HG02870 (cell line): Measurements from ENCODE around the gene ARL6IP5.

Experiments used
- ATAC-seq: cut with Tn5 transposase; IDR thresholded peaks from one replicate; pipeline ENCODE4 v1.9.1; 2021; ENCODE audit warnings: mild to moderate bottlenecking, moderate library complexity; ENCODE audit not compliant: unreplicated experiment

ARL6IP5 gene

GRCh38 chr3:69085833-69086722 is 1.3 kb downstream of the ARL6IP5 start:
- no peak for ATAC-seq

DNA sequence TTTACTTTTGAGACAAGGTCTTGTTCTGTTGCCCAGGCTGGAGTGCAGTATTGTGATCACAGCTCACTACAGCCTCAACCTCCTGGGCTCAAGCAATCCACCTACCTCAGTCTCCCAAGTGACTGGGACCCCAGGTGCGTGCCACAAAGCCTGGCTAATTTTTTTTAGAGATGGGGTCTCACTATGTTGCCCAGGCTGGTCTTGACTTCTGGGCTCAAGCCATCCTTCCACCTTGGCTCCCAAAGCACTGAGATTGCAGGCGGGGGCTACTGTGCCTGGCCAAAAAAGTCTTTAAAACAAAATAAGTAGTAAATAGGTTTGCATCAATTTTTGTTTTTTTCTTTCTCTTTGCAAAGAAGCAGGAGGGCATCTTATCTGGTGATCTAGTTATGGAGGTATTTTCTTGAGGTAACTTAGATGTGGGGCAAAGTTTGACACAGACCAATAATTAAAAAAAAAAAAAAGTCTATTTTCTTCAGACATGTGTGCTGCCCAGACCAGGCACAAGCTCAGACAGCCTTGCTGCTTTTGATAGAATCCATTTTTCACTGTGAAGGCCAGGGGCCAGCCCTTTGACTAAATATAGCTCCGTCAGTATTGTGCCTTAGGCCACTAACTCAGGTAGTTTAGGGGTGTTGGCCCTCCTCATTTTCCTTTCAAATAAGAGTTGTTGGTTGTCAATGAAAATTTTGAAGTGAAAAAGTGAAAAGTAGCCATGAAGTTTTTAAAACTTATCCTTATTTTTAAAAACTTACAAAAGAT is 2.5 kb downstream of the ARL6IP5 start:
- no peak for ATAC-seq

DNA sequence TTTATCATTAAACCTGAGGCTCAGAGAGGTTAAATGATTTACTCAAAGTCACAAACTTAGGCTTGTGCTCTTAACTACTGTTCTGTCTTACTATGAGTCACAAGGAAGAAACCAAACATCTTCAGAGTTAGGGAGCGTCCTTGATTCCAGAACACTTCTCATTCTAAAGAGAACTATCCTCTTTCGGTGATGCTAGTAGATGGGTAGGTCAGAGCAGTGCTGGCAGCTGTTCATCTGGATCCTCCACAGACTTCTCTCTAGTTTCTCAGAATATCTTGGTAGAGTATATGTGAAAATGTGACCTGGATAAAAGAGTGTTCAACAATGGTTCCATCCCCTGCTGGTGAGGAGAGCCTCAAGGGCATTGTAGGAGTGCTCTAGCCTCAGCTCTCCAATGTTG is 3.3 kb downstream of the ARL6IP5 start:
- peak; percentile 30 for ATAC-seq

DNA sequence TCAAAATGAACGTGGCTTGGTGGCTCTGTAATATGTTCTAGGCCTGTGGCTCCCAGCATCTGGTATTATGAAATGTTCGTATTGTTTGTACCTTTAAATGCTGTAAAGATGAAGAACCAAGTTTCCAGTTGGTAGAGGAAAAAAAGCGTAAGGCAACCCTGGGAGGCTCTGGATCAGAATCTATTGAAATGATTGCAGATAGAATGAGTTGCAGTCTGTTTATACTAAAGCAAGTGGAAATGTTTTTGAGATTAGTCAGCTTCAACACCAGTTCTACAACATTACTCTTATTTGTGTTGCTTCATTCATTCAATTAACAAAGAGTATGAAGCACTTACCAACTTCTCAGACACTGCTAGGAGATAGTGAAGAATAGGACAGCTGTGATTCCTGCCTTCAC is 5.3 kb downstream of the ARL6IP5 start:
- ATAC-seq = no peak

- ATAC-seq = no peak
Measured at GRCh38 chr3:69091389-69092029, 6.8 kb downstream of the ARL6IP5 start.

GRCh38 chr3:69092030-69092516 is 7.3 kb downstream of the ARL6IP5 start:
- ATAC-seq = peak; percentile 67

DNA sequence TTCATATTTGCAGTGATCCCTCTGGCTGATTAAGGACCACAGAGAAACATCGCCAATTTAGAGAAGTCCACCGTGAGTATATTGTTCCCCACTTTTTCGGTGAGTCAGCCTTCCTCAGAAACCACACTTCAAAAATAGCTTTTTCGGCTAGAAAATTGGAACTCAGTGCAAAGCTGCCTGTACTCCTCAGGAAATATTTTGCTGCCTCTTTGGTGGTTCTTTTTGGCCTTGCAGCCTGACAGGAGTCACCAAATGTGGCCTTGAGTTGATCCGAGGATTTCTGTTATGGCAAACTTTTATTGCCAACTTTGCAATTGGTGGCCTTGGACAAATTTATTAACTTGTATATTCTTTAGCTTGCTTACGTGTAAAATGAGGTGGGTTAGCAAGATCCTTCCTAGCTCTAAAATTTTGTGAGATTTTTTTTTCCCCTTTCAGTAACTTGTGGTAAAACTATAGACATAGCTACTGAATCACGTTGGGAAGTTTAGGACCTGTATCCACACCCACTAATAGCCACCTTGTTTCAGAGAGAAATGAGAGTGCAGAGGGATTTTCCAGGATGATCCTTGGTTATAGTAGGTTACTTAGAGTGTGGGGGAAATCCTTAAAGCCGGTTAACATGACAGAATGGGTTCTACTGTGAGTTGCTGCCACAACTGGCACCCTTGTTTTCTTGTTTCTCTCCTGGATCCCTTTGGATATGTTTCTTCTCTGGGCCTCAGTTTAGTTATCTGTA is 9.9 kb downstream of the ARL6IP5 start:
- no peak for ATAC-seq

DNA sequence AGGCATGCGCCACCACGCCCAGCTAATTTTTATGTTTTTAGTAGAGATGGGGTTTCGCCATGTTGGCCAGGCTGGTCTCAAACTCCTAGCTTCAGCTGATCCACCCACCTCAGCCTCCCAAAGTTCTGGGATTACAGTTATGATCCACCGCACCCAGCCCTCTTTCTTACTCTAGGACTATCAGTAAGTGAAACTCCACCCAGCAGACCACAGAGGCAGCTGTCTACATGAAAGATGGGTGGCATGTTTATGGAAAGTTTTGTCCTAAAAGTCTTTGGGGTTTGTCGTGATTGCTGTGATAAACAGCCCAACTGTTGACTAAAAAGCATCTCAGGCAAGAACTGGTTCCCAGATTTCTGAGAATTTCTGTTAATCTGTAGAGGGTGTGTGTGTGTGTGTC is 10.9 kb downstream of the ARL6IP5 start:
- no peak for ATAC-seq

DNA sequence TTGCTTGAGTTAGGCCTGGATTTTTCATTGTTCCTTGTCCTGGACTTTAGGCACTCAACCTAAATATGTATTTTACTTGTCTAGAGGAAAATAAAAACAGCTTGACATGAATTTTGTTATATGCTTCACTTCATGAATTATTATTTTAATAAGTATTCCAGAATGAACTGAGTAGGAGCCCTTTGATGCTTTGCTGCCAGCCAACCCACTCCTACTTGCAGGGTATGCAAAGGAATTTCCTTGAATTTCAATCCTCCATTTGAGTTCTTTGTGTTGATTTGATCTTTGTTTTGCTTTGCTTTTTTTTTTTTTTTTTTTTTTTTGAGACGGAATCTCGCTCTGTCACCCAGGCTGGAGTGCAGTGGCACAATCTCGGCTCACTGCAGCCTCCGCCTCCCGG is 11.6 kb downstream of the ARL6IP5 start:
- ATAC-seq = no peak

DNA sequence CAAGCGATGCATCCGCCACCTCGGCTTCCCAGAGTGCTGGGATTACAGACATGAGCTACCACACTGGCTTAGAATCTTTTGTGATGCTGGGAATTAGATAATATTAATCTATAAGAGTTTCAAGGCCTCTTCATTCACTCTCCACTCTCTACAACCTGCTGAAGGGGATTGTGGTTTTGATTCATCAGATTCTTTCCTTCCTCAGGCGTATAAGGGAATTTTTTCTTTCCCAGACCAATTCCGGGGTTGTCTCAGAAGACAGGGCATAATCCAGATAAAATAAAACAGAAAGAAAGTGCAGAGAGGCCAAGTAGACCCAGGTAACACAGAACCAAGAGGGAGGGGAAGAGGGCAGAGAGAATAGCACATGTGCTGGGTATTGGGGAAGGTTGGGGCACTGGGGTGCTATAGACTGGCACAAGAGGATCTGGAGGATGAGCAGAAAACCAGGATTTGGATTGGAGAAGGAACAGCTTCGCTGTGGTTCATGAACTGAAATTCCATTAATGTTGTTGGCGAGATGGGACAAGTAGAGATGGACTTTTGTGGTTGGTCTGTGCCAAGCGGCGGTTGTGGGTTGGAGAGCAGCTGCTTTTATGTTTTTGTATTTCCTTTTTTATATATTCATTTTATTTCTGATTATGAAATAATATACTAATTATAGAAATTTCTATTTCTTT is 12.8 kb downstream of the ARL6IP5 start:
- ATAC-seq = no peak

GRCh38 chr3:69099576-69099975 is 14.8 kb downstream of the ARL6IP5 start:
- ATAC-seq = no peak

DNA sequence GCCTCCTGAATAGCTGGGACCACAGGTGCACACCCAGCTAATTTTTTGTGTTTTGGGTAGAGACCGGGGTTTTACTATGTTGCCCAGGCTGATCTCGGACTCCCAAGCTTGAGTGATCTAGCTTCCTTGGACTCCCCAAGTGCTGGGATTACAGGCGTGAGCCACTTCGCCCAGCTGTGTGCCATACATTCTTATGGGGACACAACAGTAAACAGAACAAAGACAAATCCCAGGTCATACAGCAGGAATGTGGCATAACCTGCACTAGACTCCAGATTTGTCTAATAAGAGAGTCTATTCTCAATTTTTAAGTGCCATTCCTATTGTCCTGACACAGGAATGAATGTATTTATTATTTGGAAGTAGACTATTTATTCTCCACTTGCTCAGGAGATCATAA is 17.6 kb downstream of the ARL6IP5 start:
- ATAC-seq = no peak

GRCh38 chr3:69103123-69103522 is 18.4 kb downstream of the ARL6IP5 start:
- ATAC-seq = no peak

- no peak for ATAC-seq
Measured at GRCh38 chr3:69104586-69104985, 19.8 kb downstream of the ARL6IP5 start.

DNA sequence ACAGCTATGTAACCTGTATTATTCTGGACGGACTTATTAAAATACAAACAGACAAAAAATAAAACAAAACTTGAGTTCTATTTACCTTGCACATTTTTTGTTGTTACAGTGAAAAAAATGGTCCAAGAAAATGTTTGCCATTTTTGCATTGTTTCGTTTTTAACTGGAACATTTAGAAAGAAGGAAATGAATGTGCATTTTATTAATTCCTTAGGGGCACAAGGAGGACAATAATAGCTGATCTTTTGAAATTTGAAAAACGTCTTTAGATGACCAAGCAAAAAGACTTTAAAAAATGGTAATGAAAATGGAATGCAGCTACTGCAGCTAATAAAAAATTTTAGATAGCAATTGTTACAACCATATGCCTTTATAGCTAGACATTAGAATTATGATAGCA is 20.6 kb downstream of the ARL6IP5 start:
- no peak for ATAC-seq

DNA sequence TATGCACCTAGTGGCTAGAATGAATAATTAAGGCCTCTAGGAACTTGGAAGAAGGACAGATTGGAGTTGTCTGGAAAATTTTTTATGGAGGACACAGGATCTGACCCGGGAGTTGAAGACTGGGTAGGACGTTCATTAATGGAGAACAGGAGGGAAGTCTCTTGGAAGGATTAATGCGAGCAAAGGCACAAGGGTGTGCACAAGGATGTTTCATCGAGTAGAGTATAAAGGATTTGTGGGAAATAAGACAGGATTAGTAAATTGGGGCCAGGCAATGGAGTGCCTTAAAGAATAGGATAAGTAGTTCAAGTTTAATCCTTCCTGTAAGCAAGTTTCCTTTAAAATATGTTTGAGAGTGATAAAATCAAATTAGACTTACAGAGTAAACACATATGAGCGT is 23.1 kb downstream of the ARL6IP5 start:
- ATAC-seq = no peak

DNA sequence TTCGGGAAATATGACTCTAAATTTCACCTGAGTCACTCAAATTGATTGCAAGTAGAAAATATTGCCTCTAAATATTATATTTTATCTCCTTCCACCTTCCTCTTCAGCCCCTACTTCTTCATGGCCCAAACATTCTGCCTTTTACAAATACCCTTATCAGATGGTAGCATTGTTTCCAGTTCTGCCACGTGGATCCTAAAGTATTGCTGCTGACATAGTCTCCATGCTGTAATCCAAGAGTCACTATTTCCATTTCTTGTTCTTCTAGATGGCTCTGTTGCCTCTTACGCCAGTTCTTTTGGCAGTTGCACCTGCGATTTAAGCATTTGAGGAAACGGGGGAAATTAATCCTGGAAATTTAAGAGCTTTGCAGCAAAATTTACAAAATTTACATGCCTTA is 24.1 kb downstream of the ARL6IP5 start:
- ATAC-seq = no peak

DNA sequence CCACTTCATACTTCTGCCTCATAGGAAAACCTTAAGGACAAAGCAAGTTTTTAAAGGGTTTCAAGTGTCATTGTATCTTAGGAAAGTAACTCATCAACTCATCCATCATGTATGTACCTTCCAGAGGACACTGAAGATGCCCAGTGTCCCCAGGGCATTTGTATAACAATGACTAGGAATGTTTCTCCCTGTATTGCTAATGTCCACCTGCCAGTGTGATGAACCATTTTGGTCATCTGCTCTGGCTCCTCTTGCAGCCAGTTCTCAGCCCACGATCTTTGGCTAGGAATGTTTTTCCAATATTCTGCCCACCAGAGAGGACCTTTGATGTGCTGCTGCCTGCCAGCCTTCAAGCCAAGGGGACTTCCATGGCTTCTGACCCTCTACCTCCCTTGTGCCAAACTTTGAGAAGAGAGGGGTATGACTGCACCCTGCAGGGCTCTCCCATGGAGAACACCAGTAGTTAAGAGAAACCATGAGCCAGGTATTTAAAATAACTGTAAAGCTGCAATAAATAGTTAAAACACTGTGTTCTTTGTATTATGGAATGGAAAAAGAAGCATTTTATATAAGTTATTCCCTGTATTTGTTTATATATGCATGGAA is 26.3 kb downstream of the ARL6IP5 start:
- no peak for ATAC-seq

DNA sequence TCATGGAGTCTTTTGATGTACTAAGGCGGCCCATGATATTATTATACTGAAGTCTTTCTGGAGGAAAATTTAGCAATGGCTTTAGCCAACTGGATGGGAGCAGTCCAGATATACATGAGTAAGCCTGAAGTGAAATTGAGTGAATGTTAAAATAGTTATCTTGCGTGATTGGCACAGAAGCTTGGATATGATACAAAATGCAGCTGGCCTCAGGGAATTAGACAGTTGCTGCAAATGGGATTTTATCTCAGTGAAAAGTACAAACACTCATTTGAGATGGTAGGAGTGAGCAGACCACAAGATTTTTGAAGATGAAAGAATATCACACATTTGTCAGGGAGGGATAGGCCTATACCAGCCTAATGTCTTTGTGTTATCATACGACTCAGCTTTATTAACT is 28.8 kb downstream of the ARL6IP5 start:
- ATAC-seq = no peak

DNA sequence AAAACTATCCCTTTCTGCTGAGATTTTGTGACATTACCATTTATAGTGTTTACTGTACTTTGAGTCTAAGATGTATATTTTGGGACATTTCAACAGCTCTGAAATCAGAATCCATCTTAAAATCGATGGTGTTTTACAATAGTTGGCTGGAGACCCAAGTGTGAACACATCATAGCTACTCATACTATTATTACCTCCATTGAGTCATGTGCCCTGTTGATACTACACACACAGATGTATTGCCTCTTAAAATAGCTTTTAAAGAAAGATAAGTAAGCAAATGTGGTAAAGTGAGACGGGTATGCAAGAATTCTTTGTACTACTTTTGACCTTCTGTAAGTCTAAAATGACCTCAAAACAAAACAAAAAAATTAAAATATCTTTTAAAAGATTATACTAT is 31.0 kb downstream of the ARL6IP5 start:
- ATAC-seq = no peak
